Measurements from ENCODE around the gene DNAH10.
A peak's percentile ranks its signal among the peaks of the same experiment; 100 is the strongest.
"Not testable (repeated sequence)": the region's sequence is repeated elsewhere in the genome, so short reads cannot be mapped to it uniquely, and the experiment has no call there.

DNAH10 gene

DNA sequence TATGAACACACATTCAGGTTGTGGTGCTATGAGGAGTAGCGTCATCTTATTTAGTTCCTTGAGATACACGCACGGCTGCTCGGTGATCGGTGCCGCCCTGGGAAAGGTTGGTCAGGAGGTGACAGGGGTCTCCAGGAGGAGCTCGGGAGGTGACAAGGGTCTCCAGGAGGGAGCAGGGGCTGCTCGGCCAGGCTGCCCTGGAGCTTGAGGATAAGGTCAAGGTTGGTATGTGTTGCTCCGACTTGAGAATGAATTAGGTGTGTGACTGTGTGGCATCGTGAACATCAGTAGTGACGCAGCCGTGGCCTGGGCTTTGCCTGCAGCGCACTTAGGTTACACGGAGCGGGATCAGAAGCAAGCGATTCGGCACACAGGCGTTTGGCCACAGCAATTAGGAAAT, 174.4 kb downstream of the DNAH10 start:
- no peak for DNase-seq (ENCODE audit: low read depth)

DNA sequence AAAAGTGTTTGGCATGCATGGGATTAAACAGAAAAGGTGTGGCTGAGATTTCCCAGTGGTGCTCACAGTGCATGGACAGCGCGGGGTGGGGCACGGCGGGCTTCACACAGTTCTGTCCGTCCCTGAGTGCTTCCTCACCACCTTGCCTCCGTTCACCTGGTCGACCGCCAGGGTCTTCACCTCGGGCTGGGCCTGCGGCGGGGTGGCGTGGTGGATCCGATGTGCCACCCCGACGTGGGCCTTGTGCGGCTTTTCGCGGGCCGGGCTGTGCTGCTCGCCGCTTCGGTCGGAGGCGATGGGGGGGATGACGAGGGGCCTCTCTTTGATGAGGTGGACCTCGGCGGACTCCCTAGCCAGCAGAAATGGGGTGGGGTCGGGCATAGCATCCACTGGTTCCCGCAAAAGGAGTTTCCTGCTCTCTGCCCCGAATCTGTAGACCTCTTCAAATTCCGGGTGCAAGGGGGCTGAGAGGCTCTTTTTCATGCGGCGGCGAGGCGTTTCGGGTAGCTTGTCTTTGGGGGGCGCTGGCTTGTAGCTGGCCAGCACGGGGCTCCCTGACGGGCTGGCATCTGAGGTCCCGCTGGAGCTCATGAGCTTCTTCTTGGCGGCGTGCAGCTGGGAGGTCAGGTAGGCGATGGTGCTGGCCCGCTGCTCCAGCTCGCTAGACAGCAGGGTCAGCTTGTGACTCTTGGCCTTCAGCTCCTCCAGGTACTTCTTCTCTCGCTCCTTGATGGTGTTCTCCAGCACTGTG, 175.0 kb downstream of the DNAH10 start:
- no peak for DNase-seq (ENCODE audit: low read depth)

GRCh38 chr12:123937707-123938591, 175.8 kb downstream of the DNAH10 start:
- no peak for DNase-seq (ENCODE audit: low read depth)

- peak; percentile 18 for DNase-seq (ENCODE audit: low read depth)
Observed at GRCh38 chr12:123938679-123939480, 176.8 kb downstream of the DNAH10 start.

DNA sequence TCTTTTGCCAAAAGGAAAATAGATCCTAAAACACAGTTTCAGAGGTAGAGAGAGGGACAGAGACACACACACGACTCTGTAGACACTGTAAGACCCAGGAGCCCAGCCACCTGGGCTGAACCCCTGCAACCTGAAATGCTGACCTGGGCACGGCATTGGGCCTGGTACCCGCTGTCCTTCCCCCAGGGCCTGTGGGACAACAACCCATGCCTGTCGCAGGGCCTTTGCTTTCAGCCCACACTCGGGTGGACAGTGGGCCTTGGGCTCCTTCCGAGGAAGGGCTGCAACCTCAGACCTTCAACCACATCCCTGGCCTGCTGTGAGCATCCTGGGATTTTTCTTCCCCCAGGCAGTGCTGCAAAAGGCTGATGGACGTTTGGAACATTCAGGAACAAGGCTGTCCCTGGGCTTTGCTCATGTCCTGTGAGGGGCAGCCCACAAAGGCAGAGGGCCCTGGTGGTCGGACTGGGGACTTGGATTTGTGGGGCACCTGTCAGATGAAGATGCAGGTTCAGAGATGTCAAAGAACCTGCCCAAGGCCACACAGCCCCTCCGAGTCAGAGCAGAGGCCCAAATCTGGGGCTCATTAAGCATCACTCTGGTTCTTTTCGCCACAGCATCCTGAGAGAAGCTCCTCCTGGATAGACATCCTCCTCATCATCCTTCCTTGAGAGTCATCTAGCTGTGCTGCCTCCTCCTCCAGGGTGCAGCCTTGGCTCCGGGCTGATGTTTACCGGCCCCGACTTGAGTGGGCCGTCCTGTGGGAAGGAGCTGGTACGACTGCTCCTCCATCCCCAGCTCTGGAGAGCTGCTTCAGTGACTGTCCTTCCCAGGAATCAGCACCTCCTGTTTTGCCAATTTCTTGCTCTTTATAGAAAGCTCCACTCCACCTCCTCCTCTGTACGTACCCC, 177.9 kb downstream of the DNAH10 start:
- DNase-seq (ENCODE audit: low read depth), result no peak

- DNase-seq (ENCODE audit: low read depth), result no peak
Observed at GRCh38 chr12:123940627-123940966, 178.5 kb downstream of the DNAH10 start.

DNA sequence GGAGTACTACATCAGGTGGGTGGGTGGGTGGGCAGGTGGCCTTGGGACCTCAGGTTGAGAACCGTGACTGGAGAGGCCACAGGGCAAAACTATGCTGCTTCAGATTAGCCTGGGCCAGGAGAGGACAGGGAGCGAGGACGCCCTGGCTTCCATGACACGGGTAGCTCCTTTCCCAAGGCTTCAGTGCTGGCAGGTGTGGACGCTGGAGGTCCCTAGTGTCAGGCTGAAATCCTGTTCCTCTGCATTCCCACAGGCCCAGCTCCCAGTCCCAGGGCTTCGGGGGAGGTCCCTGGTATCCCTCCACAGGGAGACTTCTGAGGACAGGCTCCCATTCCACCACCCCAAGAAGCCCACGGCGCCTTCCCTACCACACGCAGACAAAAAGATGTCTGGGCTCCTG, 178.9 kb downstream of the DNAH10 start:
- no peak for DNase-seq (ENCODE audit: low read depth)

GRCh38 chr12:123941624-123942237, 179.6 kb downstream of the DNAH10 start:
- no peak for DNase-seq (ENCODE audit: low read depth)

DNA sequence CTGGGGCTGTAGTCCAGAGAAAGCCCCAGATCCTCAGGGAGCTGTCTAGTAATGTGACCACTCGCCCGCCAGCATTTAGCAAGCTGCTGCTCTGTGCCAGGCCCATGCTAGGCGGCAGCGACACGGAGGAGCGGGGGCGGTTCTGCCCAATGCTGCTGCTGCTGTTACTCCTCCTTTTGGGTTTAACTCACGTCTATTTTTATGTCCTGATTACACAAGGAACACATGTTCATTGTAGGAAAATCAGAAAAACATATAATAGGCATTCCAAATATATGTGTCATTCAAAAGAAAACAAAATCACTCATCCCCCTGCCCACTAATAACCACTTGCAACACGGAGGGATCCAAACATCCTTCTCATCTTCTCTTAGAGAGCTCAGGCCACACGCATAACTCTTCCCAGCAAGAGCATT, 180.1 kb downstream of the DNAH10 start:
- DNase-seq (ENCODE audit: low read depth), result peak; percentile 75

DNA sequence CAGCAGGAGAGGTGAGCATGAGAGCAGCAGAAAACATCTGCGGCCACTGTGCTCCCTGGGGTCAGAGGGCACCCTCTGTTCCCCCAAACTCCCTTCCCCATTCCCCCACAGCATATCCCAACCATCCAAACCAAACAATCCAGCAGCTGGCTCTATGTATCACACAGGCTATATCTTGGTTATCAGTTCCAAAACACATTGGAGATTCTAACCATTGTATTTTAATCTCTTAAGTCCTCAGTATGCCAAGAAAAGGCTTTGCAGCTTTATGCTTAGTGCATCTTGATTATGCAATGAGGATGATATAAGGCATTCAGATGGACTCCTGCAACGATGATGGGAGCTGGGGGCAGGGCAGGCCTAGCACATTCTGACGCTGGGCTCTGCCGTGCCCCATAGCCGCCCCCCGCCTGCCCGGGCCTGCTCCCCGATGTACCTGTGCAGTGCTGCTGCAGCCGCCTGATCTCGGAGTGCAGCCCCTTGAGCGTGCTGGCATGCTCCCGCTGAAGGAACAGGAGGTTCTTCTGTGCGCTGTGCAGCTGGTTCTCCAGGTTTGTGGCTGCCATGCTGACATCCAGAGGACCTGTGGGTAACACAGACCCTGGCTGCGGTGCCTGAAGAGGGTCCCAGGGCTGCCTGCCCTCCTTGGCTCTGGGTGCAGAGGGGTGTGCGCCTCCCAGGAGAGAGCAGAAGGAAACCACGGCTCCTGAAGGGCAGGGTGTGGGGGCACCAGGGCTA, 181.0 kb downstream of the DNAH10 start:
- no peak for DNase-seq (ENCODE audit: low read depth)

GRCh38 chr12:123943816-123944215, 181.7 kb downstream of the DNAH10 start:
- no peak for DNase-seq (ENCODE audit: low read depth)

DNA sequence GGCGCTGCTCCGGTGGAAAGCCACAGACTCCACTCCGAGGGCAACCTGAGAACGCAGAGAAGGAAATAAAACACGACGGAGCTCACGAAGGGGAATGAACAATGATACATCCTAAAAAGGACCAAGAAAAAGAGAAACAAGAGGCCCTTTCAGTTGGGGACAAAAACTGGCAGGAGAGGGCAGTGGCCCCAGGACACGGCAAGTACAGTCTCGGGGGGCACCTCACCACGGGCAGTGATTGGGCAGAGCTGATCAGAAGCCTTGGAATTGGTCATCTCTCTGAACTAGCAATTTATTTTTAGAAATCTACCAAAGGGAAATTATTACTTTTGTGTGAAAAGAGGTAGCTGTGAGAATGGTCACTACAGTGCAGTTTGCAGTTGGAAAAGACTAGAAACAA, 182.6 kb downstream of the DNAH10 start:
- DNase-seq (ENCODE audit: low read depth), result no peak

DNA sequence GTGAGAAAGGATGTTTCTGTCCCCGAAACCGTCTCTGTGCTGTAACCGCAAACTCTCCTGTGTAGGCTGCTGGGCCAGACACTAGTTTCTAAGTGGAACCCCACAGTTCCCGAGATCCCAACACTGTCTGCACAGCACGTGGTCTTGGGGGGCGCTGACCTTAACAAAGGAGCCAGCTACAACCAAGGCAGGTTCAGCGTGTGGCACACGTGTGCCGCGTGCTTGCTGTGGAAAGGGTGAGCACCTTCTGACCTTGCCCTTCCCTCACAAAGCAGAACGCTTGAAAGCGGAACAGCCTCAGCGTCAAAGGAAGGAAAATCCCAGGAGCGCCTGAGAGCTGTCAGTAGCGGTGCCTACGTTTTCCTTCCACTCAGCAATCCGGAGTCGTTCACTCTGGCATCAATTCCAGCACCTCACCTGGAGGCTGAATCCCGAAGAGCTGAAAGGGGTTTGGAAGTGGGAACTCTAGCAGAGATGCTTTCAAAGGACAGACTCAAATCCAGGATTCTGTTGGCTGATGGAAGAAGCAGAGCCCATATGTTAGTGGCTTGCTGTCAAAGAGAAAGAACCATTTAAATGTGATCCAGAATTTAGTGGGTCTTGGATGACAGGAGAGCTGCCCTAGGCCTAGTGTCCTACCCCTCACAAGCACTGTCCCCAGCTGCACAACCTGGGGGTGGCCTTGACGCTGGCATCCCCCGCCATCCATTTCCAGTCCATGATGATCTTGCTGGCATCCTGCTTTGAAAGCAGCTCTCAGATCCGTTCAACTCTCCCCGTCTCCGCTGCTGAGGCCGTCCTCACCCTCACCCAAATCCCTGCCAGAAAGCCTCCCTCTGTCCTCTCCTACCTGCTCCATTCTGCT, 183.4 kb downstream of the DNAH10 start:
- no peak for DNase-seq (ENCODE audit: low read depth)

DNA sequence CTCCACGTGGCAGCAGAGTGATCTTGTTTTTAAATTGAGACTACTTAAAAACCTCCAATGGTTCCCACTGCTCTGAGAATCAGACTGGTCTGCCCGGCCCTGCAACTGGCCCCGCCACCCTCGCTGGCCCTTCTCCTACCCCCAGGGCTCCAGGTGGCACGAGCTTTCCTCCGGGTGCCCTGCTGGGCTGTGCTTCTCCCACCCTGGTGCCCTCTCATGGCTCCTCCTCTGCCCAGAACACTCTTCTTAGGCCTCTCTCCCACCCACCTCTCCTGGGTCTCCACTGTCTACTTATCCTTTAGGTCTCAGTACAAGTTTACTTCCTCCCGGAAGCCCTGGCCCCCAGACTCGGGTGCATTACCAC, 184.0 kb downstream of the DNAH10 start:
- DNase-seq (ENCODE audit: low read depth), result no peak

- DNase-seq (ENCODE audit: low read depth), result not testable (repeated sequence)
Observed at GRCh38 chr12:123946516-123947505, 184.7 kb downstream of the DNAH10 start.

DNA sequence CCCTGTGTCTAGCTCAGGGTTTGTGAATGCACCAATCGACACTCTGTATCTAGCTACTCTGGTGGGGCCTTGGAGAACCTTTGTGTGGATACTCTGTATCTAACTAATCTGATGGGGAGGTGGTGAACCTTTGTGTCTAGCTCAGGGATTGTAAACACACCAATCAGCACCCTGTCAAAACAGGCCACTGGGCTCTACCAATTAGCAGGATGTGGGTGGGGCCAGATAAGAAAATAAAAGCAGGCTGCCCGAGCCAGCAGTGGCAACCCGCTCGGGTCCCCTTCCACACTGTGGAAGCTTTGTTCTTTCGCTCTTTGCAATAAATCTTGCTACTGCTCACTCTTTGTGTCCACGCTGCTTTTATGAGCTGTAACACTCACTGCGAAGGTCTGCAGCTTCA, 185.4 kb downstream of the DNAH10 start:
- DNase-seq (ENCODE audit: low read depth), result not testable (repeated sequence)

GRCh38 chr12:123948401-123948795, 186.3 kb downstream of the DNAH10 start:
- DNase-seq (ENCODE audit: low read depth), result no peak
